AG10803 (cell line): ENCODE results near the gene SH3RF3.

Experiments used
- DNase-seq: peaks from one replicate; pipeline ENCODE4 v3.0.0; 2010; ENCODE audit warnings: low read depth
- H3K4me3 ChIP-seq: 2 replicates; pipeline ENCODE4 v1.5.1; 2011; ENCODE audit warnings: mild to moderate bottlenecking, low read length, control low read depth
- TF ChIP-seq, protein P1 (sequence below): conservative IDR thresholded peaks from 2 replicates; pipeline ENCODE4 v1.5.1; 2011; ENCODE audit warnings: mild to moderate bottlenecking, low read length, control low read depth, inconsistent platforms

SH3RF3 gene

DNA sequence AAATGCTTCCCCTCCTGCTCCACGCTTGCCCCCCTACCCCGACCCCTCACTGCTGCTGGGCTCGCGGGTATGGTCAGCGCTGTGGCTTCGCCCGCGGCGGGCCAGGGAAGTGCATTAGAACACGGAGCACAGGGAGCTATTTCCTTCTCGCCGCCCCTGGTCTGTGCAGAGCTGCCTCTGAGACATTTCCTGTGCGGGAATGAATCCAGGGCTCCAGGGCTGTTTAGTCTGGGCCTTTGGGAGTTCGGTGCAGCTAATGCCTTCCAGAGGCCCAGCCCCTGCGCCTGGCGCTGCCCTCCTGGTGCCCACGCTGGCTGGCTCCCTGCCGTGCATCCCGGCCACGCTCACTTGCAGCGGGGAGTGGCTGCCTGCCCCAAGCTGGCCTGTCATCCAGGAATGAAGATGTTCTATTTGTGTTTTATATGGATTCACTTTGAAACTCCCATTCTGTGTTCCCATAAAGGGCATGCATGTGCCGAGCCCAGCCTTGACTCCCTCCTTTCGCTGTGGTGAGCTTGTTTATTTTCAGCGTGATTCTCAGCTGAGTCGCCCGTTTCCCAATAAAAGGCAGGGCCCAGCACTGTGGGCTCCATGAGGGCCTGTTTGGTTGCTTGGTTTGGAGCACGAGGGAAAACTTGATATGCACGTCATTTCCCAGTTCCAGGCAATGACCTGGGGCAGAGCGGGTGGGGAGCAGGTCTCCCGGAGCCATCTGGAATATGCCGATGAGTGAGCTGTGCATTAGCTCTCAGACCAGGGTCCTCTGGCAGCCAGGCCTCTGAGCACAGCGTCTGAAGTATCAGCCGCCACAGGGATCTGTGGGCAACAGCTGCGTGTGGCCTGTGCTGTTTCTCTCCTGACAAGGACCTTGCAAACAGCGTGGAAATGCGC is 42.7 kb downstream of the SH3RF3 start:
- DNase-seq: peak; percentile 99
- H3K4me3 ChIP-seq: peak overlapping the region; percentile 36
- TF ChIP-seq, protein P1, sequence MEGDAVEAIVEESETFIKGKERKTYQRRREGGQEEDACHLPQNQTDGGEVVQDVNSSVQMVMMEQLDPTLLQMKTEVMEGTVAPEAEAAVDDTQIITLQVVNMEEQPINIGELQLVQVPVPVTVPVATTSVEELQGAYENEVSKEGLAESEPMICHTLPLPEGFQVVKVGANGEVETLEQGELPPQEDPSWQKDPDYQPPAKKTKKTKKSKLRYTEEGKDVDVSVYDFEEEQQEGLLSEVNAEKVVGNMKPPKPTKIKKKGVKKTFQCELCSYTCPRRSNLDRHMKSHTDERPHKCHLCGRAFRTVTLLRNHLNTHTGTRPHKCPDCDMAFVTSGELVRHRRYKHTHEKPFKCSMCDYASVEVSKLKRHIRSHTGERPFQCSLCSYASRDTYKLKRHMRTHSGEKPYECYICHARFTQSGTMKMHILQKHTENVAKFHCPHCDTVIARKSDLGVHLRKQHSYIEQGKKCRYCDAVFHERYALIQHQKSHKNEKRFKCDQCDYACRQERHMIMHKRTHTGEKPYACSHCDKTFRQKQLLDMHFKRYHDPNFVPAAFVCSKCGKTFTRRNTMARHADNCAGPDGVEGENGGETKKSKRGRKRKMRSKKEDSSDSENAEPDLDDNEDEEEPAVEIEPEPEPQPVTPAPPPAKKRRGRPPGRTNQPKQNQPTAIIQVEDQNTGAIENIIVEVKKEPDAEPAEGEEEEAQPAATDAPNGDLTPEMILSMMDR: peak; percentile 44

DNA sequence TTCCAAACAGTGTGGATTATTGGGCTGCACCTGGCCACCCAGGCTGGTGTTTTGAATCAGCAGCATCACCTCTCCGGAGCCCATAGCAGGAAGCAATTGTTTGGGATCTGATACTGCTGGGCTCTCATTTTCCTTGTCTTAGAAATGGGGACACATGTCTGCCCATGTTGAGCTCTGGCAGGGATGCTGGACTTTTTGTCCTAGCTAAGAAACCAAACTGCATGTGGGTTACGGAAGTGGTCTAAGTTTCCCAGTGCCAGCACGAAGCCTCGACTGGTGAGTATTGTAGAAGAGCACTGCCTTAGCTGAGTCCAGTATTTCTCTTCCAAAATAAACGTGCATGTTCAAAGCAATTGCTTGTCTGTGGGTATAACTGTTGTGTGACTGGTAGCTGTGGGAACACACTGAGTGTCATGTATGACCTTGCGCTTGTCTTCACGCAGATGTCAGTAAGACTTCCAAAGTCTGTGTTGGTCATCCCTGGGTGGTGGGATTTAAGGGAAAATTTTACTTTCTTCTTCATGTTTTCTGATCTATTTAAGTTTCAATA is 43.6 kb downstream of the SH3RF3 start:
- no peak overlapping the region; the same call in 1 of the 2 replicates for H3K4me3 ChIP-seq
- TF ChIP-seq, protein P1: no peak
- peak; percentile 29 for DNase-seq

DNA sequence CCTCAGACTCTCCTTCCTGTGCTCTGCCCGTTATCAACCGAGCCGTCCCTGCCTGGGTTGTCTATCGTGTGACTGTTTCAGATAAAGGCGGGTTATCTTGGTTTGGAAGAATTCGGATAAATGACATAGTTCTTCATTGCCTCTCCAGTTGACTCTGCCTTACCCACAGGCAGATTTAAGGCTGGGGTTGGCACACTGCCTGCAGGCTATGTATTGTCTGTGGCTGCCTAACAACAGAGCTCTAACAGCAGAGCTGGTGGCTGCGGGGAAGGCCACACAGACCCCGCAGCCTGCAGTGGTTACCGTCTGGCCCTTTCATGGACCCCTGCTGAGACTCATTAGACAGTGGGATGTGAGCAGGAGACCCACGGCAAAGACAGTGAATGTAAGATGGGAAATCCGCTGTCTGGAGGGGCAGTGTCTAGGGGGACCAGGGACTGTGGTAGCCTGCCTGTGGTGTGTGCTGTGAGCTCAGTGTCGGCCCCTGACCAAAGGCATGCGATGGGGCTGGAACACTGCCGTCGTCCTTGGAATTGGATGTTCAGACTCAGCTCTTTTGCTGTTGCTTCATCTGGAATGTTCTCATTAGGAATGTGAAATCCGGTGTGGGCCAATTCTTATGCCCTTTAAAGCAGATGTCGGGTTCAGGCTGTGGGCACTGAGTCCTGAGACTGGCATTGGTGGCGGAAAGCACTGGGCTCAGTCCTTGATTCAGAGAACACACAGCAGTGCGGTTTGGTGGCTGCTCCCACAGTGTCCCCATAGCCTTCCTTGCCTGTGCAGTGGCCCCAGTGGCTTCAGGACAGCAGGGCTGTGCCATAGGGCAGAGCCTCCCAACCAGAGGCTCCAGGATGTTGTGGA is 44.5 kb downstream of the SH3RF3 start:
- DNase-seq: peak; percentile 98
- TF ChIP-seq, protein P1: no peak
- H3K4me3 ChIP-seq: peak overlapping the region; percentile 22

DNA sequence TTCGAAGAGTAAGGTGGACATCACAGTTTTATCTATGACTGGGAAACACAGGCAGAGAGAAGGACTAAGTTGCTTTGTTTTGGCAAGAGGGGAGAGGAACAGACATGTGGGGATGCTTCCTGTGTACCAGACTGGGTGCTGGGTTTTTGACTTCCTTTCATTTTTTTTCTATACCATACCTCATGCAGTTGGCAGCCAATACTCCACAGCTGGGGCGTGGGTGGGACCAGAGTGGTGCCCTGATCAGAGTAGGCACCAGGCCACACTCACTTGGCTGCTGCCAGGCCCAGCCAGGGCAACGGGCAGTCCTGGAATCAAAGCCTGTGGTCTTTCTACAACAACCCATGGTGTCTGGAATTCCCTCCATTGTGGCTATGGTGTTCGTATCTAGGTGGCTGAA is 45.2 kb downstream of the SH3RF3 start:
- DNase-seq: peak; percentile 46
- peak overlapping the region; percentile 10; the same call in 1 of the 2 replicates for H3K4me3 ChIP-seq

DNA sequence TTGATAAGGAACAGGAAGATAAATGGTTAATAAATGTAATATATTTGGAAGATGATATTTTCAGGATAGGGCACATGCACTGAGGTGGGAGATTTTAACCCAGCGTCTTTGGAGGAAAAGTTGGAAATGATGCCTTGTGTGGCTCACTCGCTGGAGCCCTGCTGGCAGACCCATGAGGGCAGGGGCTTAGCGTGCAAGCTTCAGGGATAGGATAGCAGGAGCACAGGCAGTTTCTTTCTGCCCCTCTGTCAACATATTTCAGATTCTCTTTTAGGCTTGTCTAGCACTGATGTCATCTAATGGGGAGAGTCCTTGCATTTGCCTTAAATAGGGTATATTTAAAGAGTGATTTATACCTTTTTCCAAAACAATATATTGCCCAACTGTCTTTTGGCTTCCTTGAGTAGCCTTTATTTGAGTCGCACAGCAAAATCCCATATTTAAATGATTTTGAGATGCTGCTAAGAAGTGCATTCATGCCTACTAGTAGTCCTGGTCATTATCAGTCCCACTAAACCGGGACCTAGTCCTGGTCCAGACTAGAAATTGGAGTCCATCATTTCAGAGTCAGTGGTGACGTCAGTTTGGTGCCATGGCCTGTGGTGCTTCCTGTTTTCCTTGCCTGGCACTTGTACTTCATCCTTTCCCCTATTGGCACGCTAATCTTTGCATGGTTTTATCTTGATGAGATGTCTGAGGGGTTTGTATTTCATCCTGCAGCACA is 45.8 kb downstream of the SH3RF3 start:
- no peak for DNase-seq
- no peak overlapping the region for H3K4me3 ChIP-seq
- TF ChIP-seq, protein P1: no peak

More for the DNA sequence above, 45.2 kb downstream of the SH3RF3 start:
- TF ChIP-seq, protein P1: no peak

DNA sequence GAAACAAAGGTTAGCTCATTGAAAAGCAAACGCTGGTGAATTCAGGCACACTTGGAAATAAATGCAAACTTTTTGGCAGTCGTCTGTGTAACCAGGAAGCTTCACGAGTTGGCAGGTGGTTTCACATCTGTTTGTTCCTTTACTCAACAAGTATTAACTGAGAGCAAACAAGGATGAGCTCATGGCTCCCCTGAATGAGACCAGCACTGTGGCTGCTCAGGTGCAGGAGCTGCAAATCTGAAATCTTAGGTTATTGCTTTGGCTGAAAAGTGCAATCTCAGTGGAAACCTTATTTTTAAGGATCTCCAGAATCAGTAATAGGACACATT is 46.3 kb downstream of the SH3RF3 start:
- no peak overlapping the region for H3K4me3 ChIP-seq
- no peak for DNase-seq
- TF ChIP-seq, protein P1: no peak
